Measurements from ENCODE around the gene BCL7A. TPM values are rescaled to one million over a fixed set of nuclear protein-coding genes. Genes with fewer than 3 reads are reported as not detected.
A peak's percentile ranks its signal among the peaks of the same experiment; 100 is the strongest.

BCL7A gene
- total RNA-seq, 4 donors from 2014 or later, result 2.8 to 4.9 (median 3.4) TPM

- TF ChIP-seq CTCF (IDR thresholded peaks at IDR 0.05), result no peak
- DNase-seq (ENCODE audit: low spot score), result no peak
- ATAC-seq (ENCODE audit: low FRiP score), result no peak
Measured at GRCh38 chr12:122013136-122013535, 8.5 kb upstream of the BCL7A start.

GRCh38 chr12:122013791-122014590 lies 7.7 kb upstream of the BCL7A start:
- DNase-seq (ENCODE audit: low spot score) (no peak), ATAC-seq (ENCODE audit: low FRiP score) (no peak)
- no peak for TF ChIP-seq CTCF (IDR thresholded peaks at IDR 0.05)

GRCh38 chr12:122014781-122015180 lies 6.9 kb upstream of the BCL7A start:
- DNase-seq (ENCODE audit: low spot score) (no peak), ATAC-seq (ENCODE audit: low FRiP score) (no peak)
- TF ChIP-seq CTCF (IDR thresholded peaks at IDR 0.05), result no peak

GRCh38 chr12:122018457-122018856 lies 3.2 kb upstream of the BCL7A start:
- DNase-seq (ENCODE audit: low spot score), result no peak
- no peak for TF ChIP-seq CTCF (IDR thresholded peaks at IDR 0.05)
- ATAC-seq (ENCODE audit: low FRiP score), result no peak

GRCh38 chr12:122018937-122019336 lies 2.7 kb upstream of the BCL7A start:
- TF ChIP-seq CTCF (IDR thresholded peaks at IDR 0.05), result no peak
- DNase-seq (ENCODE audit: low spot score) (no peak), ATAC-seq (ENCODE audit: low FRiP score) (no peak)

GRCh38 chr12:122020795-122021192 lies 890 bp upstream of the BCL7A start:
- no peak for TF ChIP-seq CTCF (IDR thresholded peaks at IDR 0.05)
- no peak for DNase-seq (ENCODE audit: low spot score)
- ATAC-seq (ENCODE audit: low FRiP score), result no peak

GRCh38 chr12:122021193-122021821 lies 377 bp upstream of the BCL7A start:
- no peak for TF ChIP-seq CTCF (IDR thresholded peaks at IDR 0.05)
- DNase-seq (ENCODE audit: low spot score) (no peak), ATAC-seq (ENCODE audit: low FRiP score) (peak; percentile 1)

Data from omental fat pad (tissue), 4 donors.